Skeletal muscle satellite cell (primary cell): ENCODE measurements around the gene RSU1.

ENCODE experiments used
- H3K27me3 ChIP-seq: 2 replicates; pipeline ENCODE4 v1.7.0; 2013; ENCODE audit warnings: low read length; ENCODE audit not compliant: control insufficient read depth, insufficient read depth
- H3K36me3 ChIP-seq: 2 replicates; pipeline ENCODE4 v1.7.0; 2013; ENCODE audit warnings: mild to moderate bottlenecking, control low read depth, low read length; ENCODE audit not compliant: insufficient read depth
- H3K4me1 ChIP-seq: 2 replicates; pipeline ENCODE4 v1.7.0; 2013; ENCODE audit warnings: low read length; ENCODE audit not compliant: control insufficient read depth, insufficient read depth
- H3K4me2 ChIP-seq: 2 replicates; pipeline ENCODE4 v1.7.0; 2013; ENCODE audit warnings: mild to moderate bottlenecking, low read length
- H3K4me3 ChIP-seq: 2 replicates; pipeline ENCODE4 v1.7.0; 2013; ENCODE audit warnings: low read length
- H3K9ac ChIP-seq: 2 replicates; pipeline ENCODE4 v1.7.0; 2013; ENCODE audit warnings: mild to moderate bottlenecking, low read depth, low read length, moderate library complexity
- H3K9me3 ChIP-seq: replicated peaks from 2 replicates; pipeline ENCODE4 v1.7.0; 2013; ENCODE audit warnings: mild to moderate bottlenecking, control low read depth, low read length

The RSU1 gene

DNA sequence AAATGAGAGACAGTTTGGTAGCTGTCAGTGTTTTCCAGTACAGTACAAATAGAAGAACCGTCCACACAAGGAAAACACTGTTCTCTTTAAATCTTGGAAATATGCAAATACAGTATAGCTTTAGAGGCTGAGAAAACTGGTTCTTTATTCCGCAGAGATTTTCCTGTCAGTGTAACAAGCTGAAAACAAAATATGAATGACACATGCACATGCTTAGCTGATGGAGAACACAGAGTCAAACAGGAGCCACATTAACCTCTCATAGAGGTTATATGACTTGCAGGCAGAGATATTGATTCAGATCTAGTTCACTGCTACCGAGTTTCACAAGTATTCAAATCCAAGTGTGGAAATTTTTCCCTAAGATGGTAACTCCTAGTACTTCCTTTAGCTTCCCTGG is 160.3 kb downstream of the RSU1 start:
- no peak overlapping the region for H3K4me3 ChIP-seq
- H3K4me1 ChIP-seq, result no peaks in the 10 kb centered on the region
- no peaks in the 10 kb centered on the region for H3K9me3 ChIP-seq
- H3K36me3 ChIP-seq, result no peaks in the 10 kb centered on the region
- H3K27me3 ChIP-seq, result no peaks in the 10 kb centered on the region
- H3K9ac ChIP-seq, result no peak overlapping the region
- no peak overlapping the region for H3K4me2 ChIP-seq

DNA sequence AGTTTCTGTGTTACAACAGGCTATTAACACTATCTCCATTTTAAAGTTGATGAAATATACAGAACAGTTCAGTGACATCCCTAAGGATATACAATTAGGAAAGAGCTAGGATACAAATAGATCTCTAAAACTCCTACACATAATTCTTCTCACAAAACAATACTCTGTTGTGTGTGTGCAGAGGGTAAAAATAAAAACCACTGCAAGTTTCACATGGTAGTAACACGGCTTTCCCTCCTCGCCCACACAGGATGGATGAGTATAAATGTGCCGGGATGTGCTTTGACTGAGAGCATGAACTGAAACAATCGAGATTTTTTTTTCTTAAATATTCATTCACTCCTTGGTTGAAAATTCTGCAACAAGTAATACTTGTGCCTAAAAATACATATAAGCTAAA is 164.0 kb downstream of the RSU1 start:
- H3K9ac ChIP-seq, result no peak overlapping the region
- H3K27me3 ChIP-seq, result no peaks in the 10 kb centered on the region
- no peak overlapping the region for H3K4me3 ChIP-seq
- H3K9me3 ChIP-seq, result no peaks in the 10 kb centered on the region
- H3K36me3 ChIP-seq, result no peaks in the 10 kb centered on the region
- H3K4me1 ChIP-seq, result no peaks in the 10 kb centered on the region
- no peak overlapping the region for H3K4me2 ChIP-seq

DNA sequence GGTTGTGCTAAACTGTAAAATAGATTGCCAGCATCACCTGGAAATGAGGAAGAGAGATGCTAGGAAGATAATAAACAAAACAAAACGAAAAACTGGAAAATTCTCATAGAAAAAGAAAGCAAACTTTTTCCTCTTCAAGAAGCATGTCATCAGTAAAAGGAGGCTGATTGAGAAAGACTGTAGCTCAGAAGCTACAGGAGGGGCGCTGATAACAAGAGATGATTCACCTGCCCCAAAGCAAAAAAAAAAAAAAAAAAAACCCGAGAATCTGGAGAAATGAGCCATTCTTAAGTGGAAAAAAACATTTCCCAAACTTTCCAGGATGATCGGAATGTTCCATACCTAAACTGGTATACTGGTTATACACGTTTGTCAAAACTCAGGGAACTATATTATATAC is 165.1 kb downstream of the RSU1 start:
- no peak overlapping the region for H3K9ac ChIP-seq
- no peaks in the 10 kb centered on the region for H3K9me3 ChIP-seq
- H3K4me1 ChIP-seq, result no peaks in the 10 kb centered on the region
- H3K4me2 ChIP-seq, result no peak overlapping the region
- H3K27me3 ChIP-seq, result no peaks in the 10 kb centered on the region
- H3K36me3 ChIP-seq, result no peaks in the 10 kb centered on the region
- H3K4me3 ChIP-seq, result no peak overlapping the region

DNA sequence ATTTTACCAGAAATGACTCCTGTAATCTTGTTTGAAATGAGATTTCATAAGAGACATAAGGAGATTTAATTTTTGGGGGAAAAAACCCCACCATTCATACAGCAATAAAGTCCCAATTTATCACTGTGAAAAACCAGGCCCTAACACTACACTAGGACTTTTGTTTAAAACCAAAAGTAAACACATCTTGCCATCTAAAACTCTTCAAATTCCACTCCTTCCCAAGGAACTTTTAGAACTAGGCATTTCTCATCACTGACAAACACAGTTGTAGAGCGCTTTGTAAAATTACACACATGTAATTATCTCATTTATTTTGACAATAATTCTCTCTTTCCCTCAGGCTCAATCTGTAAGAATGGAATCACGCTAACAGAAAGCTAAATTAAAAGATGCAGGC is 167.5 kb downstream of the RSU1 start:
- Histone ChIP-seq H3K27me3 (no peaks in the 10 kb centered on the region), H3K4me1 (no peaks in the 10 kb centered on the region)

DNA sequence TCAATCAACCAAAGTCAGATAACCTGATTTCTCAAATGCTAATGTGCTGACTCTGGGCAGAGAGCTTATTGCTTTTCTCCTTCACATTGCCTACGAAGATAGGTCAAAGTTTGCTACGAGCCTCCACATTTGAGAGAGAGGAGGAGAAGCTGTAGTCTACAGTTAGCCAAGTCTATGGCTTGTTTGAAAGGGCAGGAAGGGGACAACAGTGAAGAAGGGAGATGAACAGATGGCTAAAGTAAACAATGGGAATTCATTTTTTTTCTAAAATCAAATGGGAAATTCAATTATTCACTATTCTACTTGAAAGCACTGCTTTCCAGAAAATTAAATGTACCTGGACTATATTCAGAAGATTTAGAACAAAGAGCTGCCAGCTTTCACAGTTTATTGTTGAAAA is 168.9 kb downstream of the RSU1 start:
- H3K27me3 ChIP-seq, result no peaks in the 10 kb centered on the region
- no peaks in the 10 kb centered on the region for H3K9me3 ChIP-seq
- H3K4me2 ChIP-seq, result no peak overlapping the region
- H3K4me3 ChIP-seq, result no peak overlapping the region
- H3K9ac ChIP-seq, result no peak overlapping the region
- H3K4me1 ChIP-seq, result peaks cover 9% of the 10 kb centered on the region
- no peaks in the 10 kb centered on the region for H3K36me3 ChIP-seq

More for the DNA sequence above, 167.5 kb downstream of the RSU1 start:
- Histone ChIP-seq H3K36me3 (no peaks in the 10 kb centered on the region), H3K4me3 (no peak overlapping the region), H3K4me2 (no peak overlapping the region), H3K9ac (no peak overlapping the region), H3K9me3 (no peaks in the 10 kb centered on the region)

DNA sequence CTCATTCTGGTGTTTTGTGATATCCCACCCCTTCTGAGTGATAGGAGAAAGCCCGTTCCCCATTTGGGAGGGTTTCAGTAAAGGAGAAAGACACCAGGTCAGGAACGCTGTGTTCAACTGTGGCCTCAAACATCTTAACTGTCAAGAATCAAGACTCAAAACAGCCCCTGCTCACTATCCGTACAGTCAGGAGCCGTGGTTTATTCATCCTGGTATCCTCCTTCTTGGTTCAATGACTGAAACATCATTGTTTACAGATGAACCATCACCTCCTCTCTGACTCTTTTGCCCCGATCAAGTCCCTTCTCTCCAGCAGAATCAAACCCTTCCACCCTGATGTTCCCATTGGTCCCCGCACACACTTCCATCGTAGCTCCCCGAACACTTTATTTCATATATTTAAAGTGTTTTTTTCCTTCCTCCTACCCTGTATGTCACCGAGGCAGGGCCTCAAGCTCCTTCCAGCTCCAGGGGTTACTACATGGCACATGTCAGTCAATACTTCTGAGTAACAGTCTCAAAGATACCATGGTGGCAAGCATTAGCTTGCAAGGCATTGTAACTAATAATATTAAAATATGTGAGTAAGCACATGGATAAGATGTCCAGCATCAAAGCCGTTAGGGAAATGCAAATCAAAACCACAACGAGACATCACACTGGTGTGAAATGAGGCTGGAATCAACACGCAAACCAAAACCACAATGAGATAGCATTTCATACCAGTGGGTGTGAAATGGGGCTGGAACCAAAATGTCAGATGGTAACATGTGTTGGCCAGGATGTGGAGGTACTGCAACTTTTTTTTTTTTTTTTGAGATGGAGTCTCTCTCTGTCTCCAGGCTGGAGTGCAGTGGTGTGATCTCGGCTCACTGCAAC is 170.8 kb downstream of the RSU1 start:
- H3K27me3 ChIP-seq, result no peaks in the 10 kb centered on the region
- no peaks in the 10 kb centered on the region for H3K9me3 ChIP-seq
- H3K4me3 ChIP-seq, result no peak overlapping the region
- H3K9ac ChIP-seq, result no peak overlapping the region
- peaks cover 9% of the 10 kb centered on the region for H3K4me1 ChIP-seq
- no peak overlapping the region for H3K4me2 ChIP-seq
- no peaks in the 10 kb centered on the region for H3K36me3 ChIP-seq

DNA sequence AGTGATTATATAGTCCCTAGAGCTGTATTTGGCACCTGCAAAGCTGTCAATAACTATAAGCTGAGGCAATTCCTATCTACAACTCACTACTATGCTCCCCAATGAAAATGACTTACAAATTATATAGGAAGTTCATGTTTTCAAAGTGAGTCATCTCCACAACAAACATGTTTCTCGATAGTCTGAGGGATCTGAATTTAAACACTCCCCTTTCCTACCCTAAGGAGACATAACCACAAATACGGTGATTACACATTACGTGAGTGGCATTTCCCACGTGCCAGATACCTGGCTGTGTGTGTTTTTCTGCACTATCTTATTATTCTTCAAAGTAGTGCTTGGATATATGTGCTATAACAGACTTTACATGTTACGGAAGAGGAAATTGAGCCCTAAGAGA is 173.1 kb downstream of the RSU1 start:
- no peak overlapping the region for H3K9ac ChIP-seq
- peaks cover 9% of the 10 kb centered on the region for H3K4me1 ChIP-seq
- no peaks in the 10 kb centered on the region for H3K9me3 ChIP-seq
- no peaks in the 10 kb centered on the region for H3K27me3 ChIP-seq
- H3K4me3 ChIP-seq, result no peak overlapping the region
- peak overlapping the region; percentile 0 for H3K4me2 ChIP-seq
- no peaks in the 10 kb centered on the region for H3K36me3 ChIP-seq

DNA sequence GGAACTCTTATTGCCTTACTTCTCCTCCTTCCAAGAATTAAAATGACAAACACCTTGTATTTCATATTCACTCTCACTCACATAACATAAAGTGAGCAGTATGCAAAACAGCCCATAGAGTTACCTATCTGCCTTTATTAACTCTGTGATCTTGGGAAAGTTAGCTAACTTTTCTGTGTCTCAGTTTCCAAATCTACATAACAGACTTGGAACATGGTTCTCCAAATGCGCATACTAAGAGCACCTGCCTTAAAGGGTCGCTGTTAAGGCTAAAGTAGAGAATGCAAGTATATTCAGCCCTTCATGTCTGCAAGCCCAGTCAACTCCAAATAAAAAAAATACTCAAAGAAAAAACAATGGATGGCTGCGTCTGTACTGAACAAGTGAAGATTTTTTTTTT is 173.7 kb downstream of the RSU1 start:
- no peaks in the 10 kb centered on the region for H3K36me3 ChIP-seq
- H3K4me3 ChIP-seq, result no peak overlapping the region
- no peak overlapping the region for H3K4me2 ChIP-seq
- no peaks in the 10 kb centered on the region for H3K27me3 ChIP-seq
- H3K9me3 ChIP-seq, result no peaks in the 10 kb centered on the region
- H3K4me1 ChIP-seq, result peaks cover 9% of the 10 kb centered on the region
- H3K9ac ChIP-seq, result no peak overlapping the region

DNA sequence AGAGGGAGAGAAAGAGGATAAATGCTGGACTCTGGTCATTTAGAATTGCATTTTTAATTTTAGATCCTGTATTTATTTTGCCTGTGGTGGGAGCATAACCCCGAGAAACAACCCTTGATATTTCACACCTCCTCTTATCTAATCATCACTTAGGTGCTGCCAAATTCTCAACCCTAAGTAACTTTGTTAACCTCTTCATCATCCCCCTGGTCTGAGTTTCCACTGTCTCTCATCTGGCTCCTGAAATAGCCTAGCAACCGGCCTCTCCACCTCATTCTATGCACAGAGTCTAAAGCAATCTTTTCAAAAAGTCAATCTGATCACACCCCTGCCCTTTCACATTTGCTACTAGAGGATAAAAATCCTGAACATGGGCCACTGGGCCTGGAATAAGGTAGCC is 177.1 kb downstream of the RSU1 start:
- H3K4me1 ChIP-seq, result peaks cover 9% of the 10 kb centered on the region
- no peaks in the 10 kb centered on the region for H3K9me3 ChIP-seq
- H3K4me2 ChIP-seq, result no peak overlapping the region
- H3K27me3 ChIP-seq, result no peaks in the 10 kb centered on the region
- H3K9ac ChIP-seq, result no peak overlapping the region
- no peaks in the 10 kb centered on the region for H3K36me3 ChIP-seq
- no peak overlapping the region for H3K4me3 ChIP-seq

DNA sequence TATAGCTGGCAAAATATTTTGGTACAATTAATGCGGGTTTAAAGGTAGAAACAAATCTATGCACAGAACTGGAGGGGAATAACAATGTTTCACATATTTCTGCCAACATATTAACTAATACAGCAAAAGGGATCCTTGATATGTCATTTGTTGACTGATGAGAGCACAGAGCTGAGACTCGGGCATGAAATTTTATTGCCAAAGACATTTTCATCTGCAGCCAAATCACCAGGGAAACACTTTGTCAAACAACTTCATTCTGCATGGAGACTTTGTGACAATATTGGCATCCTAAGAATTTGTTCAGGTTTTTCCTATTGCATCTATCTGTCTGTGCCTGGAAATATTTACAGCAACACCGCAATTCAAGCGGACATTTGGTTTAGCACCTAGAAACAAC is 177.8 kb downstream of the RSU1 start:
- Histone ChIP-seq H3K27me3 (no peaks in the 10 kb centered on the region), H3K9me3 (no peaks in the 10 kb centered on the region), H3K36me3 (no peaks in the 10 kb centered on the region), H3K9ac (no peak overlapping the region), H3K4me3 (no peak overlapping the region), H3K4me2 (no peak overlapping the region), H3K4me1 (peaks cover 7% of the 10 kb centered on the region)

DNA sequence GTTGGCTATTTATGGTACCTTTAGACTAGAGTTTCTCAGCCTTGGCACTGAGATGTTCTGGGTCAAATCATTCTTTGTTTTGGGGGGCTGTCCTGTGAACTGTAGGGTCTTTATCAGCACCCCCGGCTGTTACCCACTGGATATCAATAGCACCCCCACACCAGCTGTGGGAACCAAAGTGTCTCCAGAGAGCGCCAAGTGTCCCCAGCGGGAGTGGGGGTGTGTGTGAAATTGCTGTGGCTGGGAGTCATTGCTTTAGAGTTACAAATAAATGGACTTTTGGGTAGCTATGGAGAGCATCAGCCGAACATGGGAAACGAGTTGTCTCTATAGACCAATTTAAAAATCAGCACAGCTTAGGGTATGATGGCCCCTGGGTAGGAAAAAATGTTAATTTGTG is 184.2 kb downstream of the RSU1 start:
- no peaks in the 10 kb centered on the region for H3K27me3 ChIP-seq
- no peaks in the 10 kb centered on the region for H3K4me1 ChIP-seq
- H3K36me3 ChIP-seq, result no peaks in the 10 kb centered on the region
- no peak overlapping the region for H3K4me2 ChIP-seq
- H3K9me3 ChIP-seq, result no peaks in the 10 kb centered on the region
- H3K4me3 ChIP-seq, result no peak overlapping the region
- no peak overlapping the region for H3K9ac ChIP-seq

DNA sequence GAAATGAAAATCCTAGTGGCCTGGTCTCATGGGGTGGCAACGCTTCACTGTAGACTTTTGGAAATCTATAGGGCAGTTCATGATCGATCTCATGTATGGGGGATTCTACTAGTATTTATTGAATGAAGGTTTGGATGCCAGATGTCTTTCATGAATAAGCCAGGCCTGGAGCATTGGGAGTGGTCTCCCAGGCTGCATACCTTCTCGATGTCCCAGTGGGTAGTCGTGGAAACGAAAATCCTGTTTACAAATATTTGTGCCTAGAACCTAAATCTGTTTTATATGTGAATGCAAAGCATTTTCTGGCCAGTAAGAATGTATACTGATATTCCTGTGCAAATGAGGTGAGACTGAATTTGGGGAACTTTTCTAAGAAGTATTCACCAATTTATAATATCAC is 190.5 kb downstream of the RSU1 start:
- Histone ChIP-seq H3K36me3 (no peaks in the 10 kb centered on the region), H3K9me3 (no peaks in the 10 kb centered on the region), H3K4me1 (no peaks in the 10 kb centered on the region), H3K9ac (no peak overlapping the region), H3K4me2 (no peak overlapping the region), H3K4me3 (no peak overlapping the region), H3K27me3 (no peaks in the 10 kb centered on the region)
